Measurements from ENCODE around the gene PLA2G2E.

Gene PLA2G2E

DNA sequence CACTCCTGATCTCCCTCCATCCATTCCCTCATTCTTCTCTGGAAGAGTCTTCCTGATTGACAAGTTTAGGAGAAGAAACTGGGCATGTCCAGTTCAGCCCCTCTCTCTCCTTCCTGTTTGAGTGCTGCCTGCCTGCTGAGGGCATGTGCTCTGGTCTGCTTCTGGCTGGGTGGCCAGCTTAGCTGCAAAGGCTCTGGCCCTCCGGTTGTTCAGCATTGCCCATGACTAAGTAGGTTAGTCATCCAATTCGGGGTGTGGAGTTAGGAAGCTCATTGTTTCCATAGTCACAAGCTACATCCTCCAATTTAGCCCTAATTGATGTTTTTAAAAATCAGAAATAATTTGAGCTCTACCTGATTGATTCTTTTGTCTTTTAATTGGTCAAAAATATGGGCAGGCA lies 25.6 kb upstream of the PLA2G2E start:
- H3K27ac ChIP-seq (ENCODE audit: low read length) = no peak overlapping the region
- no peaks in the 10 kb centered on the region for H3K36me3 ChIP-seq (ENCODE audit: control insufficient read depth, insufficient read depth, low read length)
- DNase-seq (ENCODE audit: low read depth, low spot score) = no peak
- H3K4me1 ChIP-seq (ENCODE audit: control insufficient read depth, insufficient read depth, low read length) = no peaks in the 10 kb centered on the region
- no peaks in the 10 kb centered on the region for H3K9me3 ChIP-seq (ENCODE audit: control insufficient read depth, insufficient read depth, low read length)
- H3K4me3 ChIP-seq (ENCODE audit: low read length) = no peak overlapping the region
- WGBS (ENCODE audit: insufficient coverage, insufficient read length) = no CpG with 5 or more reads among the region's 2 CpGs
- no peaks in the 10 kb centered on the region for H3K27me3 ChIP-seq (ENCODE audit: control insufficient read depth, insufficient read depth, low read length)

DNA sequence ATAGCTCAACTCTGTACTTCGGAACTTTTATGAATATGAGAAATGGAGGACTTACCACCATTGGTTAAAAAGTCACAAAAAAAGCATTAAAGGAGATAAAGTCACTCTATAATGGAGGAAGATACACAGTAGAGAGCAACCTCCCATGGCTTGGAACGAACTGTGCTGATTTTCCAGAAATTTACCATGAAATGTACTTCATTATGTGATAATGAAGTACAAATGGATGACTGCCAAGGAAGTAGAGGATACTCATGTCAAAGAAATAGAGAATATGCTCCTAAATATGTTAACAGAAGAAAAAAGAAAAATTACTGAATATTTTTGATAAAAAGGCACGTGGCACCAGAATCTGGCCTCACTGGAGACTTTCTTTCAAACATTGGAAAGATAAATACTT lies 23.6 kb upstream of the PLA2G2E start:
- H3K27ac ChIP-seq (ENCODE audit: low read length) = no peak overlapping the region
- no peak for DNase-seq (ENCODE audit: low read depth, low spot score)
- no CpG with 5 or more reads among the region's 3 CpGs for WGBS (ENCODE audit: insufficient coverage, insufficient read length)
- H3K27me3 ChIP-seq (ENCODE audit: control insufficient read depth, insufficient read depth, low read length) = no peaks in the 10 kb centered on the region
- no peak overlapping the region for H3K4me3 ChIP-seq (ENCODE audit: low read length)
- H3K9me3 ChIP-seq (ENCODE audit: control insufficient read depth, insufficient read depth, low read length) = no peaks in the 10 kb centered on the region
- H3K4me1 ChIP-seq (ENCODE audit: control insufficient read depth, insufficient read depth, low read length) = no peaks in the 10 kb centered on the region
- no peaks in the 10 kb centered on the region for H3K36me3 ChIP-seq (ENCODE audit: control insufficient read depth, insufficient read depth, low read length)

DNA sequence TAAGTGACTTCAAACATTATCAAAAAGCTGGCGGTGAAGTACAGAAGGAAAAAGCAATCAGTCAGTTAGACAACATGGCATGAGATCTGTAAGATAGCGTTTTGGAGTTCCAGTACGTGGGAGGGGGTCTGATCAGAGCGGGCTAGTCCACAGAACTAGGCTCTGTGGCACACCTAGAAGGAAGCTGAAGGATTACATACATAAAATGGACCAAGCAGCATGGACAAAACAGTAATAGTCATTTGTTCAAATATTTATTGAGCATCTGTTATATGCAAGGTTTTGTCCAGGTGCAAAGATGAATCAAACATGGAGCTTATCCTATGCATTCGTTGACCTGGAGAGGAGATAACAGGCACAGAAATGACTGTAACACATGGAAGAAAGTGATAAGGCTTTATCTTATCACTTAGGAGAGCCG lies 22.9 kb upstream of the PLA2G2E start:
- no CpG with 5 or more reads among the region's 6 CpGs for WGBS (ENCODE audit: insufficient coverage, insufficient read length)
- Histone ChIP-seq H3K4me1 (ENCODE audit: control insufficient read depth, insufficient read depth, low read length) (no peaks in the 10 kb centered on the region), H3K36me3 (ENCODE audit: control insufficient read depth, insufficient read depth, low read length) (no peaks in the 10 kb centered on the region), H3K9me3 (ENCODE audit: control insufficient read depth, insufficient read depth, low read length) (no peaks in the 10 kb centered on the region), H3K27ac (ENCODE audit: low read length) (no peak overlapping the region), H3K27me3 (ENCODE audit: control insufficient read depth, insufficient read depth, low read length) (no peaks in the 10 kb centered on the region), H3K4me3 (ENCODE audit: low read length) (no peak overlapping the region)
- DNase-seq (ENCODE audit: low read depth, low spot score) = no peak

DNA sequence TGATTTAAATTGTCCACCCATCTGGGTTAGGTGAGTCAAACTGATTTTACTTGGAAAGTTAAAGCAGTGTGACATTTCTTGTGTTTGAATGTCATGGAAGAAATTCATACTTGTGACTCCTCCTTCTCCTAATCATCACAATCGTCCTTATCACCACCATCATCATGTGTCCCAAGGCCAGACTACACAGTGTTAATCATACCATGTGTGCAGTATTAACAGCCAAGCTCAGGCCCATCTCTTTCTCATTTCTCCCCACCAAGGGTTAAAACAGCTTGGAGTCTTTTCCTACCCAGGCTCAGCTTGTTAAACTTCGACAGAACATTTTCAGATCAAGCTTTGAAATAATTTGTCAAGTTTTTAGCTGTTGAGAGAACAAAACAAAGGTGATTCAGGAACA lies 22.5 kb upstream of the PLA2G2E start:
- no peaks in the 10 kb centered on the region for H3K9me3 ChIP-seq (ENCODE audit: control insufficient read depth, insufficient read depth, low read length)
- no CpG with 5 or more reads among the region's 2 CpGs for WGBS (ENCODE audit: insufficient coverage, insufficient read length)
- H3K36me3 ChIP-seq (ENCODE audit: control insufficient read depth, insufficient read depth, low read length) = no peaks in the 10 kb centered on the region
- H3K27ac ChIP-seq (ENCODE audit: low read length) = no peak overlapping the region
- DNase-seq (ENCODE audit: low read depth, low spot score) = no peak
- no peaks in the 10 kb centered on the region for H3K4me1 ChIP-seq (ENCODE audit: control insufficient read depth, insufficient read depth, low read length)
- H3K27me3 ChIP-seq (ENCODE audit: control insufficient read depth, insufficient read depth, low read length) = no peaks in the 10 kb centered on the region
- no peak overlapping the region for H3K4me3 ChIP-seq (ENCODE audit: low read length)

DNA sequence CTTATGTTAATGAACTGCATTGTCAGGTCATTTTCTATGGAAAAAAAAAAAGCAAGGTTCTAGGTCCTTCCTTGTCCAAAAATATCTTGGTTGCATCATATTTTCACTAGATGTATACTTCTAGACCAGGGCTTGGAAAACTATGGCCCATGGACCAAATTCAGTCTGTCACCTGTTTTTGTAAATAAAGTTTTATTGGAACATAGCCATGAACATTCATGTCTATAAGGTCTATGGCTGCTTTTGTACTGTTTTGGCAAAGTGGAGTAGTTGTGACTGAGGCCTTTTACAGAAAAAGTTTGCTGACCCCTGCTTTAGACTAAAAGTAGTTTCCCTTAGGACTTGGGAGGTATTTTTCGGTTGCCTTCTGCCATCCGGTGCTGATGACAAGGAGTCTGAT lies 19.2 kb upstream of the PLA2G2E start:
- H3K9me3 ChIP-seq (ENCODE audit: control insufficient read depth, insufficient read depth, low read length) = no peaks in the 10 kb centered on the region

DNA sequence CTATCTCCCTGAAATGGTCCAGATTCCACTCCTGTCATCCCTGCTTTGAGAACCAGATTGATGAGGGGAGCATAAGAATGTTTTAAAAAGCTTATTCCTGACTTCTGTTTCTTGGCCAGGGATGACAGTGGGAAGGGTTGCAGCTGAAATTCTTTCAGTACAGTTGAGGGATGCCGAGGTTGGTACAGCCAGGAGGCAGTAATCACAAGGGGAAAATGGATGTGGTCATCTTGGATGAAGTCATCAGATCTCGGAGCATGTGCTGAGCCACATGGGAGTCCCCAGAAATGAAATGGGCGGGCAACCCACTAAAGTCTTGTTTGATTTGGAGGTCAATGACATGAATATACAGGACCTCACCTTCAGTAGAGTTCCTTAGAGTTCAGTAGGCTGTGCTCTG lies 18.7 kb upstream of the PLA2G2E start:
- no peak overlapping the region for H3K4me3 ChIP-seq (ENCODE audit: low read length)
- H3K36me3 ChIP-seq (ENCODE audit: control insufficient read depth, insufficient read depth, low read length) = no peaks in the 10 kb centered on the region
- DNase-seq (ENCODE audit: low read depth, low spot score) = no peak
- WGBS (ENCODE audit: insufficient coverage, insufficient read length) = no CpG with 5 or more reads among the region's 3 CpGs
- H3K27me3 ChIP-seq (ENCODE audit: control insufficient read depth, insufficient read depth, low read length) = no peaks in the 10 kb centered on the region
- H3K9me3 ChIP-seq (ENCODE audit: control insufficient read depth, insufficient read depth, low read length) = no peaks in the 10 kb centered on the region
- H3K4me1 ChIP-seq (ENCODE audit: control insufficient read depth, insufficient read depth, low read length) = no peaks in the 10 kb centered on the region
- no peak overlapping the region for H3K27ac ChIP-seq (ENCODE audit: low read length)

More for the DNA sequence above, 19.2 kb upstream of the PLA2G2E start:
- H3K4me3 ChIP-seq (ENCODE audit: low read length) = no peak overlapping the region
- WGBS (ENCODE audit: insufficient coverage, insufficient read length) = no CpG with 5 or more reads among the region's 2 CpGs
- no peak for DNase-seq (ENCODE audit: low read depth, low spot score)
- H3K27me3 ChIP-seq (ENCODE audit: control insufficient read depth, insufficient read depth, low read length) = no peaks in the 10 kb centered on the region
- H3K4me1 ChIP-seq (ENCODE audit: control insufficient read depth, insufficient read depth, low read length) = no peaks in the 10 kb centered on the region
- H3K36me3 ChIP-seq (ENCODE audit: control insufficient read depth, insufficient read depth, low read length) = no peaks in the 10 kb centered on the region
- no peak overlapping the region for H3K27ac ChIP-seq (ENCODE audit: low read length)

DNA sequence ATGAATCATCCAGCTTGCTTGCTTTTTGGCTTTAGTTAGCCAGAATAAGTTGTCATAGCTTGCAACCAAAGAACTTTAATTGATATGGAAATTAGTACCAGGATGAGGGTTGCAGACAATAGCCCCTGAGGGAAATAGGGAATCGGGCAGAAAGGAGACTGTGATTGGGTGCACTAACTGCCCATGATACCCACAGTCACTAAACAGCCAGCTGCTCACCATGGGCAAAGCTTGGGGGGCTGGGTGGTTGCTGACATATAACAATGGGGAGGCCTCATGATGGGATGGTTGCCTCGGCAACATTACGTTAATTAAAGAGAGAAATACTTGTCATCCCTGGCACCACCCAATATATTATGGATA lies 17.8 kb upstream of the PLA2G2E start:
- Histone ChIP-seq H3K4me3 (ENCODE audit: low read length) (no peak overlapping the region), H3K36me3 (ENCODE audit: control insufficient read depth, insufficient read depth, low read length) (no peaks in the 10 kb centered on the region)
- no CpG with 5 or more reads among the region's 3 CpGs for WGBS (ENCODE audit: insufficient coverage, insufficient read length)

DNA sequence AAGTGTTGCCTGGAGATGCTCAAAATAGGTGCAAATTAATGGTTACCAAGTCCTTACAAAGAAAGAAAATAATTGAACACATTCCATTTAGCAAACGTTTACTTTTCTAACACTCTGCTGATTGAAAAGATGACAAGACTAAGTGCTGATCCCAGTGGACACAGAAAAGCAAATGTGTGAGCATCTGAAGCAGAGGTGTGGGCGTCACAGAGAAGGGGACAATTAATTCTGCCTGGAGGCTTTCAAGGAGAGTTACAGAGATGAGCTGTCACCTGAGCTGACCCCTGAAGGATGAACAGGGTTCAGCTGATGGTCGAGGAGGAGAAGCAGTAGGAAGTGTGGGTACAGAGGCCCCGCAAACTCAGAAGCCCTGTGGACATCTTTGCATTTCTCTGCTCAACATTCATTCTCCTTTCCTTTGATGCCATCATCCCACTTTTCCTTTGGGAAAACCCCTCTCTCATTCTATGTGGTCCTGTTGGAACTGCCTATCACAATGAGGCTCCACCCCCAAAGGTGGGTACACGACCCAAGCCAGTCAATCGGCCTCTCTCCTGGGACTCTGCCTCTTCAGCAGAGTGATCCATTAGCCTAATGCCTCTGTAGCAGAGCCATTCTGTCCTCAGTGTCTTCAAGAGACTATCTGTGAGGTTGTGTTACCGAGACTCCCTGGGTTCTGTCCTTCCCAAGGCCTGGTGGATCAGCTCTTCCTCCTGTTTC lies 17.2 kb upstream of the PLA2G2E start:
- H3K4me3 ChIP-seq (ENCODE audit: low read length) = no peak overlapping the region
- H3K27me3 ChIP-seq (ENCODE audit: control insufficient read depth, insufficient read depth, low read length) = no peaks in the 10 kb centered on the region
- WGBS (ENCODE audit: insufficient coverage, insufficient read length) = no CpG with 5 or more reads among the region's 7 CpGs
- no peaks in the 10 kb centered on the region for H3K36me3 ChIP-seq (ENCODE audit: control insufficient read depth, insufficient read depth, low read length)
- H3K27ac ChIP-seq (ENCODE audit: low read length) = no peak overlapping the region
- H3K4me1 ChIP-seq (ENCODE audit: control insufficient read depth, insufficient read depth, low read length) = no peaks in the 10 kb centered on the region
- no peaks in the 10 kb centered on the region for H3K9me3 ChIP-seq (ENCODE audit: control insufficient read depth, insufficient read depth, low read length)
- DNase-seq (ENCODE audit: low read depth, low spot score) = no peak

More for the DNA sequence above, 17.8 kb upstream of the PLA2G2E start:
- H3K9me3 ChIP-seq (ENCODE audit: control insufficient read depth, insufficient read depth, low read length) = no peaks in the 10 kb centered on the region
- no peak overlapping the region for H3K27ac ChIP-seq (ENCODE audit: low read length)
- DNase-seq (ENCODE audit: low read depth, low spot score) = no peak
- no peaks in the 10 kb centered on the region for H3K4me1 ChIP-seq (ENCODE audit: control insufficient read depth, insufficient read depth, low read length)
- no peaks in the 10 kb centered on the region for H3K27me3 ChIP-seq (ENCODE audit: control insufficient read depth, insufficient read depth, low read length)

DNA sequence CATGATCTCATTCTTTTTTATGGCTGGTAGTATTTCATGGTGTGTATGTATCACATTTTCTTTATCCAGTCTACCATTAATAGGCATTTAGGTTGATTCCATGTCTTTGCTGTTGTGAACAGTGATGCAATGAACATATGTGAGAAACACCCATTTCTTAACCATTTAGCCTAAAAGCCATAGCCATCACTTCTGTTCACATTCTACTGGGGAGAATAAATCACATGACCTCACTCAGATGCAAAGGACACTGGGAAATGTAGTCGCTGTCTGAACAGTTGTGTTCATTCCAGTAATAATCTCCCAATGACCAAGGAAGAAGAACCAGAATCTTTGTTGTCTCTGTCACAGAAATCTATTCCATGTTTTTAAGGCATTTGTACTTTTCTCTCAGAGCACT lies 15.1 kb upstream of the PLA2G2E start:
- Histone ChIP-seq H3K27ac (ENCODE audit: low read length) (no peak overlapping the region), H3K36me3 (ENCODE audit: control insufficient read depth, insufficient read depth, low read length) (no peaks in the 10 kb centered on the region), H3K27me3 (ENCODE audit: control insufficient read depth, insufficient read depth, low read length) (no peaks in the 10 kb centered on the region), H3K4me3 (ENCODE audit: low read length) (no peak overlapping the region), H3K9me3 (ENCODE audit: control insufficient read depth, insufficient read depth, low read length) (no peaks in the 10 kb centered on the region), H3K4me1 (ENCODE audit: control insufficient read depth, insufficient read depth, low read length) (no peaks in the 10 kb centered on the region)
- no CpG with 5 or more reads among the region's 1 CpG for WGBS (ENCODE audit: insufficient coverage, insufficient read length)
- no peak for DNase-seq (ENCODE audit: low read depth, low spot score)

DNA sequence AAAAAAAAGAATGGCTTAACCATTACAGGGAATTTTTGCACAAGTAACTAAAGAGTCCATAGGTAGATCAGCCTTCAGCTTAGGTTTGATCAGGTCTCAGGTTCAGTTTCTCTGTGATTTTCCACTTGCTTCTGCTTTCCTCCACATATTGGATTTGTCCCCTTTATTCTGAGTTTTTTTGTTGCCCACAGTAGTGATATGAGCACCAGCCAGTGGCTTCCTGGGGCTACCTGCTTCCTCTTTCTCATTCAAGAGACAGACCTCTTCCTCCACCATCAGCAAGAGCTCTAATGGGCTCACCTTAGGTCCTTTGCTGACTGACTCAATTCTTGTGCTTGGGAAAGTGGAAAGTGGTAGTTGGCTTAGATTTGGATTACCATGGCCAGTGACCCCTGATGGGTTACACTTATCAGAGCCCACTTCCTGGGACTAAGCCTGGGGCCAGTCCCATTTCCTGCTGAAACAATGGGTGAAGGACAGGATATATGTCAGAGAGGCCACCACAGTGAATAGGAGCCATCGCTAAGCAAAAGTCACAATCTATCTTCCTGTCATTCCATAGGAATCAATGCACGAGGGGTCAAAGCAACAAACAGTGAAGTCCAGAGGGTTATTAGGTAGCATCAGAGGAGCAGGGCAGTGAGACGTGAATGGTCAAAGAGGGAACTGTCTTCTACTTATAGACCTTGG lies 12.8 kb upstream of the PLA2G2E start:
- Histone ChIP-seq H3K4me3 (ENCODE audit: low read length) (no peak overlapping the region), H3K27me3 (ENCODE audit: control insufficient read depth, insufficient read depth, low read length) (no peaks in the 10 kb centered on the region), H3K36me3 (ENCODE audit: control insufficient read depth, insufficient read depth, low read length) (no peaks in the 10 kb centered on the region), H3K9me3 (ENCODE audit: control insufficient read depth, insufficient read depth, low read length) (no peaks in the 10 kb centered on the region; the same call in 1 of the 2 replicates), H3K4me1 (ENCODE audit: control insufficient read depth, insufficient read depth, low read length) (no peaks in the 10 kb centered on the region), H3K27ac (ENCODE audit: low read length) (no peak overlapping the region)
- no CpG with 5 or more reads among the region's 3 CpGs for WGBS (ENCODE audit: insufficient coverage, insufficient read length)
- no peak for DNase-seq (ENCODE audit: low read depth, low spot score)

DNA sequence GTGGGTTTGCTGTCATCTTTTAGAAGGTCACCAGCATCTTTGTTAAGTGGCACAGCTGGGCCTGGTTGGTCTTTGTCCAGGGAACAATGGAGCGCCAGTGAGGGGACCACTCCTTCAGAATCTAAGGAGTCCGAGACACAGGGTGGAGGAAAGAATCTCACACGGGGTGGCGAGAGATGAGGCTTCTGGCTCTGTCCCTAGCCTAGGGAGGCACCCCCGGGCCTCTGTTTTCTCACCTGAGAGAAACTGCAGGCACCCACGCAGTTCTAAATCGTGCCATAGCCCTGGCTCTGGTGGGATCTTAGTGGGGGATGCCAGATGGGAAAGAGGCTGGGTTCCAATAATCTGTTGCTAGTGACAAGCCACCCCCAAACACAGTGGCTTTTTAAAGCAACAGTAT lies 10.9 kb upstream of the PLA2G2E start:
- H3K36me3 ChIP-seq (ENCODE audit: control insufficient read depth, insufficient read depth, low read length) = no peaks in the 10 kb centered on the region
- H3K4me3 ChIP-seq (ENCODE audit: low read length) = no peak overlapping the region
- H3K9me3 ChIP-seq (ENCODE audit: control insufficient read depth, insufficient read depth, low read length) = no peaks in the 10 kb centered on the region; the same call in 1 of the 2 replicates
- H3K27me3 ChIP-seq (ENCODE audit: control insufficient read depth, insufficient read depth, low read length) = no peaks in the 10 kb centered on the region
- no CpG with 5 or more reads among the region's 7 CpGs for WGBS (ENCODE audit: insufficient coverage, insufficient read length)
- no peak overlapping the region for H3K27ac ChIP-seq (ENCODE audit: low read length)
- H3K4me1 ChIP-seq (ENCODE audit: control insufficient read depth, insufficient read depth, low read length) = no peaks in the 10 kb centered on the region
- no peak for DNase-seq (ENCODE audit: low read depth, low spot score)

All from iPS DF 6.9 (cell line).